Small intestine (tissue), 7 donors: ENCODE data around the gene C3. TPM values are rescaled to one million over a fixed set of nuclear protein-coding genes. Genes with fewer than 3 reads are reported as not detected.

Source experiments
- DNase-seq, 2 donors: peaks; one replicate each; pipeline versions ENCODE4 v3.0.0 to v3.0.0-alpha.2; 2013
- FAIRE-seq: peaks from 2 replicates; lab custom pipeline; 2012; peaks lifted over from hg19 to GRCh38; lab: Jason Lieb, UNC
- H3K27ac ChIP-seq, 3 donors: one replicate each; pipeline ENCODE4 v1.5.1; 2013; ENCODE audit warnings: low read length in 2 of 3, mild to moderate bottlenecking in 2 of 3, control low read depth in 1 of 3, inconsistent platforms in 1 of 3, low read depth in 1 of 3, moderate library complexity in 1 of 3
- H3K27me3 ChIP-seq, 3 donors: one replicate each; pipeline ENCODE4 v1.6.1; 2013; ENCODE audit warnings: low read length in 3 of 3, inconsistent platforms in 1 of 3; ENCODE audit not compliant: control insufficient read depth in 3 of 3, insufficient read depth in 3 of 3
- H3K36me3 ChIP-seq, 3 donors: one replicate each; pipeline ENCODE4 v1.6.1; 2013; ENCODE audit warnings: low read length in 3 of 3, inconsistent platforms in 1 of 3, low read depth in 1 of 3, mild to moderate bottlenecking in 1 of 3, moderate library complexity in 1 of 3; ENCODE audit not compliant: control insufficient read depth in 3 of 3, insufficient read depth in 2 of 3
- H3K4me1 ChIP-seq, 3 donors: one replicate each; pipeline ENCODE4 v1.6.1; 2013; ENCODE audit warnings: low read length in 2 of 3, inconsistent platforms in 1 of 3, low read depth in 1 of 3, mild to moderate bottlenecking in 1 of 3, moderate library complexity in 1 of 3; ENCODE audit not compliant: control insufficient read depth in 3 of 3, insufficient read depth in 2 of 3
- H3K4me3 ChIP-seq, 3 donors: one replicate each; pipeline ENCODE4 v1.5.1; 2013; ENCODE audit warnings: low read length in 3 of 3, control low read depth in 1 of 3, inconsistent platforms in 1 of 3, low read depth in 1 of 3, mild to moderate bottlenecking in 1 of 3, moderate library complexity in 1 of 3
- H3K9me3 ChIP-seq, 2 donors: one replicate each; pipeline ENCODE4 v1.6.1; 2013; ENCODE audit warnings: low read depth in 1 of 2, low read length in 1 of 2; ENCODE audit not compliant: control insufficient read depth in 2 of 2, insufficient read depth in 1 of 2
- WGBS, 3 donors: extraction: QIAGEN DNeasy Blood & Tissue Kit; methylation state at CpG; one replicate each; pipeline ENCODE4 v1.1.7; 2013; 5-methylcytosine and 5-hydroxymethylcytosine counted together
- polyA plus RNA-seq, 4 donors: library from polyadenylated mRNA; stranded (reverse) in 3 of 4; unstranded in 1 of 4; fragments of 200-250 nt in 3 of 4; fragments of 120-200 nt in 1 of 4; gene quantifications; one replicate each; pipeline versions ENCODE4 v1.2.1 to v1.2.3, GENCODE V29; 2013
- donor health status: healthy with polysubstance abuse.
- donor health status: control.
- donor health status: control.
- donor health status: Bipolar disorder and iron deficiency.
- donor health status: healthy.

C3 gene
- polyA plus RNA-seq, 4 donors: 9.5 to 552 (median 63.2) TPM

DNA sequence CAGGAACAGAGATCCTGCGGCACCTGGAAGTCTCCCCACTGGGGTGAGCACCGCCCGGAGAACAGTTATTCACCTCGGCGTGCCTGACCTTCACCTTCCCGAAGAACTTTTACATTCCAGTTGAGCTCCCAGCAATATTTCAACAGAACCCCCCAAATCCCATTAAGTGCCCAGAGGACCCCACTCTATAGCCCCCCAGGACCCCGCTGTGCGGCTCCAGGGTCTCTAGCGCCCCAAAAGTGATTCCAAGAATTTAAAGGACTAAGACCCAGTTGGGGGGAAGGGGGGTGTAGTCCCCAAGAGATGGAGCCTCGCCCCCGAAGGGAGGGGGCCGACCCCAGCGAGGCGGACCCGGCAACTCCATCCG is 16.4 kb upstream of the C3 start:
- Histone ChIP-seq H3K4me3 (peak overlapping the region; percentile 72 to 89 (median 75)), H3K4me1 (peaks cover 0 to 29% (median 0%) of the 10 kb centered on the region in 3 donors), H3K9me3 (no peaks in the 10 kb centered on the region), H3K36me3 (peaks cover 0 to 36% (median 0%) of the 10 kb centered on the region in 3 donors), H3K27me3 (no peaks in the 10 kb centered on the region), H3K27ac (peak overlapping the region; percentile 88 to 96 (median 92))
- 0 to 1% (median 0%) methylated on average over 16 of the region's 16 CpGs for WGBS, 3 donors
- DNase-seq (no peak), FAIRE-seq (no peak)

DNA sequence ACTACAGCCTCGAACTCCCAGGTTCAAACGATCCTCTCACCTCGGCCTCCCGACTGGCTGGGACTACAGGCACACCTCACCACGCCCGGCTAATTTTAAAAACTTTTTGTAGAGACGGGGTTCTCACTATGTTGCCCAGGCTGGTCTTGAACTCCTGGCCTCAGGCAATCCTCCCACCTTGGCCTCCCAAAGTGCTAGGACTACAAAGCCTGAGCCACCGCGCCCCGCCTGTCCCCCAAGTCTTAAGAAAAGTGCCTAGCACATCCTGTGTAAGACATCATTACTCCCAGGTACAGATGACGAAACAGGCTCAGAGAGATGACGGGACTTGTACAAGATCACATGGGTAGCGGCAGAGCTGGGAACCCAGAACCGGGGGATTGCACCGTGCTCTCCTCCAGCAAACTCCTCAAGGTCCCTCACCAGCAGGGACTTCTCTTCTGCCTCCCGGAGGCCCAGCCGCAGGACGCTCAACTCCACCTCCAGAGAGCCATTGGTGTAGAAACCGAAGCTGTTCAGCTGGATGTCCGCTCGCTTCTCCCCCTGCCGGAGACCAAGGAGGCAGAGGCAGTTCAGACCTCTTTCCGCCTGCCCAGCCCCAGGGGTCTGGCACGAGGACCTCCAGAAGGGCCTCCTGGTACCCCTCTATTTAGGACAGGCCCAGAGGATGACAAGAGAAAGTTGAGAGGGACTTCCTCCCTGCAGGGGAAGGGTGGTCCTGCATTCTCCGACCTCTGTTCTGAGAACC is 15.9 kb upstream of the C3 start:
- DNase-seq: peak; percentile 84 to 90
- 14 to 21% (median 16%) methylated on average over 24 to 25 of the region's 25 CpGs for WGBS, 3 donors
- Histone ChIP-seq H3K4me1 (peaks cover 0 to 25% (median 0%) of the 10 kb centered on the region in 3 donors), H3K27ac (peak overlapping the region; percentile 88 to 96 (median 92)), H3K9me3 (no peaks in the 10 kb centered on the region), H3K4me3 (peak overlapping the region; percentile 72 to 89 (median 75)), H3K36me3 (peaks cover 0 to 40% (median 0%) of the 10 kb centered on the region in 3 donors), H3K27me3 (no peaks in the 10 kb centered on the region)
- FAIRE-seq: no peak

DNA sequence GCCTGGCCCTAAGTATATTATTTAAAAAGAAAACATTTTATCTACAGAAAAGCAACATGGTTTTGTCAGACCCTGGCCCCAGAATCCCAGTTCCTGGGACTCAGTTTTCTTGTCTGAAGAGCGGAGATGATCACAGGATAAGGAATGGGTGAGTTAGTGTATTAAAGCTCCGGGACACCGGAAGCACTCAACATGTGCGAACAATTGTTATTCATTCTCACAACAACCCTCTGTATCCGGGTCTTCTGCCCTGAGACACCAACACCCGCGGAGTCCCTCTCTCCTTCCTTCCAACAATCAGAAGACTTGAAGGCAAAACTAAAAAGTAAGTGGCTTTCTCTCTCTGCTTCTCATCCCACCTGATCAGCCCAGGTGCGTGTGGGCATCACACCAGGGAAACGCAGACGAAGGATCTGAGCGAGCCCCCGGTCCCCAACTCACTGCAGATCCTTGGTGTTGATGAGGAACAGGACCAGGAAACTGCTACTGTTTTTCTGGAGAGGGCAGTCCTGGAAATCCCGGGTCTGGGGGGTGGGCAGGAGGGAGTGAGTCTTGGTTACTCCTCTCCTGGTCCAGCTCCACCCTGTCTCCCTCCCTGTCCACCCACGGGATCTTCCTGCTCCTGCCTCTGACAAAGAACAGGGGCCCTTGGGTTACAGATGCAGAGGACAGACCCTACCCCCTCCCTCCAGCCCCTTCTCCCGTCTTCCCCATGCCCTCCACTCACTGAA is 14.9 kb upstream of the C3 start:
- Histone ChIP-seq H3K4me3 (no peak overlapping the region), H3K27me3 (no peaks in the 10 kb centered on the region), H3K4me1 (peaks cover 0 to 20% (median 0%) of the 10 kb centered on the region in 3 donors), H3K27ac (peak overlapping the region in 2 of 3 donors; percentile 92 to 96), H3K36me3 (peaks cover 0 to 43% (median 0%) of the 10 kb centered on the region in 3 donors), H3K9me3 (no peaks in the 10 kb centered on the region)
- 71 to 84% (median 82%) methylated on average over 15 of the region's 15 CpGs for WGBS, 3 donors
- DNase-seq: no peak
- FAIRE-seq: no peak

DNA sequence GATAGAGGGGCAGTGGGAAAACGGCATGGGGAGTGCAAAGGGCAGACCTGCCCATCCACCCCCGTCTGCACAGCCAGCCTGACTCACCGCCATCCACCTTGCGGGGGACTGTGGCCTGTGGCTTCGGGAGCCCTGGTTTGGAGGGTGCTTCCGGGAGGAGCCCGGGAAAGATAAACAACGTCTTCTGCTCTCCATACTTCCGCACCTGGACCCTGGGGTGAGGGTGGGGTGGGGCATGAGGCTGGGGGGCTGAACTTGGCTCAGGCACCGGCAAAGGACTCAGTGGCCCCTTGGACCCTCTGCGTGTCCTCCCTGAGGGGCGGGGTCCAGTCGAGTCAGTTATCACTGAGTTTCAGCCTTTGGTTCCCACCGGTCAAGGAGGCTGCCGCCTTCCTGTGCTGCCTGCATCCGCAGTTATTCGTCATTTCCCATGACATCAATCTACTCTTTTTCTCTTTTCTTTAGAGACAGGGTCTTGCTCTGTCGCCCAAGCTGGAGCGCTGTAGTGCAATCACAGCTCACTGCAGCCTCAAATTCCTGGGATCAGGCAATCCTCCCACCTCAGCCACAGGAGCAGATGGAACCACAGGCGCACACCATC is 13.7 kb upstream of the C3 start:
- H3K36me3 ChIP-seq: peaks cover 0 to 46% (median 0%) of the 10 kb centered on the region in 3 donors
- 69 to 79% (median 72%) methylated on average over 20 of the region's 20 CpGs for WGBS, 3 donors
- H3K27me3 ChIP-seq: no peaks in the 10 kb centered on the region
- FAIRE-seq: no peak
- H3K4me1 ChIP-seq: peaks cover 0 to 24% (median 0%) of the 10 kb centered on the region in 3 donors
- no peak overlapping the region for H3K27ac ChIP-seq
- H3K9me3 ChIP-seq: no peaks in the 10 kb centered on the region
- no peak overlapping the region for H3K4me3 ChIP-seq
- peak in 1 of 2 donors; percentile 47 for DNase-seq

DNA sequence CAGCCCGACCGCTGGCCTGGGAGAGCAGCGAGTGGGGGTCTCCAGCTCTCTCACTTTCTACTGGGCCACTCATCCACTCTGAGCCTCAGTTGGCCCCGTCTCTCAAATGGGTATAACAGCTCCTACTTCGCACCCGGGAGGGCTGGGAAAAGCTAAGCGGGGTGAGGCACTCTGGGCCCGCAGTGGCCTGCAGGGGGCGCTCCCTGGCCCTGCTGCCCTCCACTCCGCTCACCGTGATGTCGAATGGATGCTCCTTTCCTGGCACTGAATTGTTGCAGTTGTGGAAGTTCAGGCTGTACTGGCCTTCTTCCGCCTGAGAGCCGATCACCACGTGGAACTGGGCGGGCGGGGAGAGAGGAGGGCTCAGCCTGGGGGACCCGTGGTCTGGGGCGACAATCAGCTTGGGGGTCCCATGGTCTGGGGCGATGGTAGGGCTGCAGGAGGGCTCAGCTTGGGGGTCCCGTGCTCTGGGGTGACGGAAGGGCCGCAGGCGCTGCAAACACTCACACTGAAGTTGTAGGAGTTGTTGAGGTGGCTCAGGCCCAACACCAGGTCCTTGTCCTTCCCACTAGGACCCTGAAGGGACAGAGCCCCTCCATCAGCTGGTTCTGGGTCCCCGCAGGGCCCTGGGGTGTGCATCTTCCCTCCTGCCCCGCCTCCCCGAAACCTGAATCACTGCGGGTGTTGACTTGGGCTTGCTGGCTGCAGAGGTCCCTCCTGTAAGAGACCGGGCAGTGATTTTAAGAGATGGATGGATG is 13.1 kb upstream of the C3 start:
- H3K4me3 ChIP-seq: no peak overlapping the region
- DNase-seq (no peak), FAIRE-seq (no peak)
- 93 to 94% (median 94%) methylated on average over 24 to 29 of the region's 29 CpGs for WGBS, 3 donors
- no peaks in the 10 kb centered on the region for H3K27me3 ChIP-seq
- no peak overlapping the region for H3K27ac ChIP-seq
- peaks cover 0 to 46% (median 0%) of the 10 kb centered on the region in 3 donors for H3K36me3 ChIP-seq
- H3K4me1 ChIP-seq: peaks cover 0 to 17% (median 0%) of the 10 kb centered on the region in 3 donors
- H3K9me3 ChIP-seq: no peaks in the 10 kb centered on the region

DNA sequence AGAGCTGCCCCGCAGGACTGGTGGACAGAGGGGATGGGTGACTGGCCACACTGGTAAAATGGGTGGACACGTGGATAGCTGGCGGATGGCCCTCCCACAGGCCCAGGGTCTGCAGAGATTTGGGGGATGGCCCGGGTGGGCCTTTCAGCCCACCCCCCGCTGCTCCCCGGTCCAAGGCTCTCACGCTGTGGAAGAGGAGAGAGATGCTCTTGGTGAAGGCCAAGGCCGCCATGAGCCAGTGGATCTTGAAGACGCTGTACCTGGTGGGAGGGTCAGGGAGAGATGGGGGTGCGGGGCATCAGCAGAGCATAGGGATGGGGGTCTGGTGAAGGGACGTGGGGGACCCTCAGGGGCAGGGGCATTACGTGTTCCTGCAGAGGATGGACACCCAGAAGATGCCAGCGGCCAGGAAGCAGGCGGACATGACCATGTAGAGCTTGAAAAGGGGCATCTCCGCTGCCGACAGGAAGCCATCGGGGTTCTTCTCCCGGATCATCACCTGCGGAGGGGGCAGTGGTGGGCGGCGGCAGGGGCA is 12.4 kb upstream of the C3 start:
- Histone ChIP-seq H3K4me1 (peaks cover 0 to 11% (median 0%) of the 10 kb centered on the region in 3 donors), H3K36me3 (peaks cover 0 to 46% (median 0%) of the 10 kb centered on the region in 3 donors), H3K4me3 (no peak overlapping the region), H3K27ac (no peak overlapping the region), H3K9me3 (no peaks in the 10 kb centered on the region), H3K27me3 (no peaks in the 10 kb centered on the region)
- no peak for FAIRE-seq
- no peak for DNase-seq
- 92 to 94% (median 93%) methylated on average over 18 to 21 of the region's 21 CpGs for WGBS, 3 donors

DNA sequence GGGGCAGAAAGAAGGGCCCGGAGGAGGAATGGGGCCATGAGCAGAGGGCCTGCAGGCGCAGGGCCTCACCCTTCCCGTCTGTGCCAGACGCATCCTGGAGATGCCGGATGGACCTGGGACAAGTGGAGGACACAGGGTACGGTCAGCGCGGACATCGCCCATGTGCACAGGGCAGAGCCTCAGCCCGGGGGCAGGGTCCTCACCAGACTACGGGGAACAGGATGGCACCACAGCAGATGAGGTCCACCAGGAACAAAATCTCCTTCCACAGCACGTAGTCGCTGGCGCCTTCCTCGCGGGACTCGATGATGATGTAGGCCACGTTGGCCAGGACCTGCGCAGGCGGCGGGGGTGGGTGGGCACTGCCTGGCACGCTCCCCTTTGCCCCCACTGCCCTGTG is 11.4 kb upstream of the C3 start:
- H3K36me3 ChIP-seq: peaks cover 0 to 46% (median 0%) of the 10 kb centered on the region in 3 donors
- peaks cover 0 to 9% (median 0%) of the 10 kb centered on the region in 3 donors for H3K4me1 ChIP-seq
- no peaks in the 10 kb centered on the region for H3K27me3 ChIP-seq
- WGBS, 3 donors: 89 to 95% (median 91%) methylated on average over 22 of the region's 22 CpGs
- no peak overlapping the region for H3K4me3 ChIP-seq
- no peak for DNase-seq
- no peak for FAIRE-seq
- H3K27ac ChIP-seq: no peak overlapping the region
- peaks cover 0 to 4% of the 10 kb centered on the region in 2 donors for H3K9me3 ChIP-seq
